HepG2 (cell line): ENCODE results near the gene STK11. TPM values are rescaled to one million over a fixed set of nuclear protein-coding genes. Genes with fewer than 3 reads are reported as not detected.

Experiments
- FOXM1 ChIP-seq: sonication (generic); formaldehyde crosslinking; IDR thresholded peaks from 2 replicates; pipeline ENCODE4 v1.5.0; 2020; ENCODE audit warnings: missing genetic modification reagents
- GABPA ChIP-seq, 2 experiments: IDR thresholded peaks; 2 replicates each; pipeline ENCODE4 v1.6.1; 2011 to 2016; ENCODE audit warnings: low read depth in 2 of 2, low read length in 1 of 2, missing biosample characterization in 1 of 2, missing genetic modification characterization in 1 of 2
- HNRNPH1 ChIP-seq: fragments of 200-400 bp; formaldehyde crosslinking; optimal IDR thresholded peaks from 2 replicates; pipeline ENCODE3; 2017; ENCODE audit warnings: mild to moderate bottlenecking, low read depth, low read length
- KLF13 ChIP-seq: sonication (generic); formaldehyde crosslinking; IDR thresholded peaks from 2 replicates; pipeline ENCODE4 v1.4.0; 2020; ENCODE audit warnings: mild to moderate bottlenecking, missing genetic modification reagents
- KLF6 ChIP-seq: IDR thresholded peaks from 2 replicates; pipeline ENCODE4 v1.8.0; 2016; ENCODE audit warnings: missing biosample characterization, missing genetic modification reagents
- MED1 ChIP-seq: sonication (generic); formaldehyde crosslinking; IDR thresholded peaks from 2 replicates; pipeline ENCODE4 v1.4.0; 2020; ENCODE audit warnings: missing genetic modification reagents
- MZF1 ChIP-seq: sonication (generic); formaldehyde crosslinking; IDR thresholded peaks from 2 replicates; pipeline ENCODE4 v1.8.1; 2023; ENCODE audit warnings: mild to moderate bottlenecking, missing genetic modification reagents, borderline replicate concordance
- NBN ChIP-seq: fragments of 450-650 bp; conservative IDR thresholded peaks from 2 replicates; pipeline ENCODE4 v1.6.1; 2017
- NFIB ChIP-seq: sonication (generic); formaldehyde crosslinking; IDR thresholded peaks from 2 replicates; pipeline ENCODE4 v1.9.0; 2021; ENCODE audit warnings: missing genetic modification reagents, mild to moderate bottlenecking, borderline replicate concordance
- POLR2AphosphoS5 ChIP-seq: IDR thresholded peaks from 2 replicates; pipeline ENCODE4 v1.6.1; 2012; ENCODE audit warnings: low read depth, low read length
- SATB2 ChIP-seq: sonication (generic); formaldehyde crosslinking; IDR thresholded peaks from 2 replicates; pipeline ENCODE4 v1.5.0; 2020; ENCODE audit warnings: missing genetic modification reagents
- SCMH1 ChIP-seq: sonication (generic); formaldehyde crosslinking; IDR thresholded peaks from 2 replicates; pipeline ENCODE4 v1.9.0; 2021; ENCODE audit warnings: missing genetic modification reagents, mild to moderate bottlenecking, borderline replicate concordance
- SKI ChIP-seq: fragments of 450-650 bp; IDR thresholded peaks from one replicate; pipeline ENCODE4 v1.6.1; 2018; ENCODE audit warnings: mild to moderate bottlenecking; ENCODE audit not compliant: partially characterized antibody
- SNAPC2 ChIP-seq: sonication (generic); formaldehyde crosslinking; IDR thresholded peaks from 2 replicates; pipeline ENCODE4 v1.8.1; 2022; ENCODE audit warnings: mild to moderate bottlenecking, missing genetic modification reagents
- SP1 ChIP-seq, 2 experiments: fragments of 450-650 bp in 1 of 2; sonication (generic) in 1 of 2; formaldehyde crosslinking in 1 of 2; IDR thresholded peaks; 2 replicates each; pipeline versions ENCODE4 v1.4.0 to v1.6.1; 2016 to 2020; ENCODE audit warnings: missing genetic modification reagents in 1 of 2
- SP4 ChIP-seq: sonication (generic); formaldehyde crosslinking; IDR thresholded peaks from 2 replicates; pipeline ENCODE4 v1.8.1; 2023; ENCODE audit warnings: mild to moderate bottlenecking, missing genetic modification reagents
- SSRP1 ChIP-seq: IDR thresholded peaks from 2 replicates; pipeline ENCODE4 v1.6.1; 2016; ENCODE audit warnings: control low read depth
- SYNCRIP ChIP-seq: fragments of 200-400 bp; formaldehyde crosslinking; IDR thresholded peaks from 2 replicates; pipeline ENCODE4 v1.6.1; 2018; ENCODE audit warnings: mild to moderate bottlenecking, low read depth, low read length; ENCODE audit not compliant: insufficient read depth
- TBL1XR1 ChIP-seq: fragments of 150-350 bp; IDR thresholded peaks from 2 replicates; pipeline ENCODE4 v1.6.1; 2014; ENCODE audit warnings: borderline replicate concordance, low read length; ENCODE audit not compliant: partially characterized antibody
- ZFP36L2 ChIP-seq: sonication (generic); formaldehyde crosslinking; IDR thresholded peaks from 2 replicates; pipeline ENCODE4 v1.4.0; 2020; ENCODE audit warnings: missing genetic modification reagents
- ZNF232 ChIP-seq: sonication (generic); formaldehyde crosslinking; IDR thresholded peaks from 2 replicates; pipeline ENCODE4 v1.4.0; 2020; ENCODE audit warnings: missing genetic modification reagents, borderline replicate concordance
- ZNF329 ChIP-seq: sonication (generic); formaldehyde crosslinking; IDR thresholded peaks from 2 replicates; pipeline ENCODE4 v1.9.0; 2021; ENCODE audit warnings: low read depth, mild to moderate bottlenecking, missing genetic modification reagents
- ZNF383 ChIP-seq: sonication (generic); formaldehyde crosslinking; IDR thresholded peaks from 2 replicates; pipeline ENCODE4 v1.4.0; 2020; ENCODE audit warnings: missing genetic modification reagents, mild to moderate bottlenecking, borderline replicate concordance
- ZNF44 ChIP-seq: sonication (generic); formaldehyde crosslinking; IDR thresholded peaks from 2 replicates; pipeline ENCODE4 v1.5.1; 2020; ENCODE audit warnings: mild to moderate bottlenecking, missing genetic modification reagents
- ZNF546 ChIP-seq: sonication (generic); formaldehyde crosslinking; conservative IDR thresholded peaks from 2 replicates; pipeline ENCODE4 v1.8.1; 2023; ENCODE audit warnings: mild to moderate bottlenecking, missing genetic modification reagents
- ZNF782 ChIP-seq: sonication (generic); formaldehyde crosslinking; IDR thresholded peaks from 2 replicates; pipeline ENCODE4 v1.4.0; 2020; ENCODE audit warnings: missing genetic modification reagents, mild to moderate bottlenecking, borderline replicate concordance
- ZSCAN12 ChIP-seq: sonication (generic); formaldehyde crosslinking; IDR thresholded peaks from 2 replicates; pipeline ENCODE4 v1.9.0; 2021; ENCODE audit warnings: mild to moderate bottlenecking, missing genetic modification reagents
- polyA plus RNA-seq, 8 experiments: library from polyadenylated mRNA; depleted of rRNA in 3 of 8; stranded (reverse) in 7 of 8; unstranded in 1 of 8; fragments of >200 nt; fragmentation: Illumina TruSeq in 4 of 8; extraction: Trizol in 4 of 8; gene quantifications; 2 replicates each; pipeline versions ENCODE4 v1.2.1 to v1.2.3, GENCODE V29; 2011 to 2016; ENCODE audit warnings: low read depth in 4 of 8, missing spikeins in 1 of 8, mixed read lengths in 1 of 8; ENCODE audit not compliant: insufficient read depth in 1 of 8
- total RNA-seq, 5 experiments: library from RNA; depleted of rRNA; stranded (reverse); fragments of >200 nt; fragmentation: Illumina TruSeq; extraction: Trizol; gene quantifications; 2 replicates each; pipeline ENCODE4 v1.2.3, GENCODE V29; 2016; ENCODE audit warnings: low read depth in 1 of 5
- TF ChIP-seq, protein P1 (sequence below): sonication (generic); formaldehyde crosslinking; conservative IDR thresholded peaks from 2 replicates; pipeline ENCODE4 v1.4.0; 2020; ENCODE audit warnings: missing genetic modification reagents
- TF ChIP-seq, protein P2 (sequence below): sonication (generic); formaldehyde crosslinking; IDR thresholded peaks from 2 replicates; pipeline ENCODE4 v1.4.0; 2020; ENCODE audit warnings: missing genetic modification reagents

Gene STK11
- total and polyA plus RNA-seq, 2 of the 13 experiments (the other 11 are each of a cell fraction or from before 2014, with no cell fraction given) = 27.5 to 43.6 TPM

DNA sequence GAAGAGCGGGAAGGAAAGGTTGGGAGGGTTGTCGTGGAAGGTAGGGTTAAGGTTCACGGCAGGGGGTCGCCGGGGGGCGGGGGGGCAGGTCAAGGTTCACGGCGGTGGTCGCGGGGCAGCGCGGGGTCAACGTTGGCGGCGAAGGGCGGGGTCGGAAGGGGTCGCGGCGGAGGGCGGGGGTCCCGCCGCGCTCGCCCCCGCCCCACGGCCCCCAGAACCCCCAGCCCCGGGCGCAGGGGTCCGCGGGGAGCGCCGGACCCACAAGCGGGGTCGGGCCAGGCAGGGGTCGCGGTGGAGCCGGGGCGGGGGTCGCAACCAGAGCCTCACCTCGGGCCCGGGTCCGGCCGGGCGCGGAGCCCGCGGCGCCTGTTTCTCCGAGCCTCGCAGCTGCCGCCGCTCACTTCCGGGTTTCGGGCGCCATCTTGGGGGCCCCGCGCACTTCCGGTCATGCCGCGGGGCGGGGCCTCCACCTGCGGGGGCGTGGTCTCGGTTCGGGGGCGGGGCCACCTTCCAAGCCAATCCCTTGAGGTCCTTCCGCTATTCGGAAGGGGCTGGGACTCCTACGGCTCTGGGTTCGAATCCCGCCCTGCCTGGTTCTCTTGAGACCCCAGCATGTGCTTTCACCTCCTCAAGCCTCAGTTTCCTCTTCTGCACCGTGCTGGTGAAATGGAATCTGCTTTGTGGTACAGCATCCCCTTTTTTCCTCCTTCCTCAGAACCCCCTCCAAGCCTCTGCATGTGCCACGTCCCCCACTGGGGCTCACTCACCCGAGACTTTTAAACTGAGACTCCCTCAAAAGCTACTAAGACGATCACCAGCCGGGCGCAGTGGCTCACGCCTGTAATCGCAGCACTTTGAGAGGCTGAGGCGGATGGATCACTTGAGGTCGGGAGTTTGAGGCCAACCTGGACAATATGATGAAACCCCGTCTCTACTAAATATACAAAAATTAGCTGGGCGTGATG is 31.5 kb upstream of the STK11 start, which contains the start of gene SBNO2 (continued):
- TF ChIP-seq, protein P1, sequence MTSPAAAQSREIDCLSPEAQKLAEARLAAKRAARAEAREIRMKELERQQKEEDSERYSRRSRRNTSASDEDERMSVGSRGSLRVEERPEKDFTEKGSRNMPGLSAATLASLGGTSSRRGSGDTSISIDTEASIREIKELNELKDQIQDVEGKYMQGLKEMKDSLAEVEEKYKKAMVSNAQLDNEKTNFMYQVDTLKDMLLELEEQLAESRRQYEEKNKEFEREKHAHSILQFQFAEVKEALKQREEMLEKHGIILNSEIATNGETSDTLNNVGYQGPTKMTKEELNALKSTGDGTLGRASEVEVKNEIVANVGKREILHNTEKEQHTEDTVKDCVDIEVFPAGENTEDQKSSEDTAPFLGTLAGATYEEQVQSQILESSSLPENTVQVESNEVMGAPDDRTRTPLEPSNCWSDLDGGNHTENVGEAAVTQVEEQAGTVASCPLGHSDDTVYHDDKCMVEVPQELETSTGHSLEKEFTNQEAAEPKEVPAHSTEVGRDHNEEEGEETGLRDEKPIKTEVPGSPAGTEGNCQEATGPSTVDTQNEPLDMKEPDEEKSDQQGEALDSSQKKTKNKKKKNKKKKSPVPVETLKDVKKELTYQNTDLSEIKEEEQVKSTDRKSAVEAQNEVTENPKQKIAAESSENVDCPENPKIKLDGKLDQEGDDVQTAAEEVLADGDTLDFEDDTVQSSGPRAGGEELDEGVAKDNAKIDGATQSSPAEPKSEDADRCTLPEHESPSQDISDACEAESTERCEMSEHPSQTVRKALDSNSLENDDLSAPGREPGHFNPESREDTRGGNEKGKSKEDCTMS (CRISPR knock-in tag) = no peak
- TF ChIP-seq MED1 (CRISPR knock-in tag) (peak; percentile 42; the same call in 1 of the 2 replicates), SATB2 (CRISPR knock-in tag) (no peak), SP4 (CRISPR knock-in tag) (peak; percentile 90), FOXM1 (no peak), NFIB (CRISPR knock-in tag) (no peak), SNAPC2 (CRISPR knock-in tag) (no peak), GABPA (IDR thresholded peaks at IDR 0.05; ENCODE audit: low read depth, low read length) (peak; percentile 80), GABPA (CRISPR knock-in tag; IDR thresholded peaks at IDR 0.05; ENCODE audit: low read depth) (peak; percentile 87), KLF13 (CRISPR knock-in tag) (no peak), ZSCAN12 (CRISPR knock-in tag) (no peak), ZNF44 (CRISPR knock-in tag) (no peak), SYNCRIP (no peak), ZNF383 (CRISPR knock-in tag) (no peak), HNRNPH1 (no peak), ZNF329 (0 out of 2 replicates have a peak, but pooled peaks have one; percentile 44), SP1 (IDR thresholded peaks at IDR 0.05) (no peak), SP1 (CRISPR knock-in tag; IDR thresholded peaks at IDR 0.05) (peak; percentile 66), NBN (no peak), TBL1XR1 (no peak), SSRP1 (no peak), POLR2AphosphoS5 (peak; percentile 46; the same call in 1 of the 2 replicates), SCMH1 (CRISPR knock-in tag) (no peak), ZNF232 (CRISPR knock-in tag) (peak; percentile 22; the same call in 1 of the 2 replicates), MZF1 (CRISPR knock-in tag) (no peak), SKI (no peak), ZNF782 (CRISPR knock-in tag) (no peak; the same call in 1 of the 2 replicates), ZFP36L2 (CRISPR knock-in tag) (no peak), KLF6 (CRISPR knock-in tag) (no peak; the same call in 1 of the 2 replicates), ZNF546 (CRISPR knock-in tag) (no peak)
- TF ChIP-seq, protein P2, sequence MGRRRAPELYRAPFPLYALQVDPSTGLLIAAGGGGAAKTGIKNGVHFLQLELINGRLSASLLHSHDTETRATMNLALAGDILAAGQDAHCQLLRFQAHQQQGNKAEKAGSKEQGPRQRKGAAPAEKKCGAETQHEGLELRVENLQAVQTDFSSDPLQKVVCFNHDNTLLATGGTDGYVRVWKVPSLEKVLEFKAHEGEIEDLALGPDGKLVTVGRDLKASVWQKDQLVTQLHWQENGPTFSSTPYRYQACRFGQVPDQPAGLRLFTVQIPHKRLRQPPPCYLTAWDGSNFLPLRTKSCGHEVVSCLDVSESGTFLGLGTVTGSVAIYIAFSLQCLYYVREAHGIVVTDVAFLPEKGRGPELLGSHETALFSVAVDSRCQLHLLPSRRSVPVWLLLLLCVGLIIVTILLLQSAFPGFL = no peak
